CD4-positive, alpha-beta T cell treated with Interleukin-12 subunit alpha and Interleukin-12 subunit beta, for 1 hour (primary cell): Measurements from ENCODE around the gene IKZF4.
"Not testable (repeated sequence)": the region's sequence is repeated elsewhere in the genome, so short reads cannot be mapped to it uniquely, and the experiment has no call there.

Experiments
- DNase-seq: peaks from one replicate; pipeline ENCODE4 v3.0.0-alpha.2; 2020

IKZF4 gene

DNA sequence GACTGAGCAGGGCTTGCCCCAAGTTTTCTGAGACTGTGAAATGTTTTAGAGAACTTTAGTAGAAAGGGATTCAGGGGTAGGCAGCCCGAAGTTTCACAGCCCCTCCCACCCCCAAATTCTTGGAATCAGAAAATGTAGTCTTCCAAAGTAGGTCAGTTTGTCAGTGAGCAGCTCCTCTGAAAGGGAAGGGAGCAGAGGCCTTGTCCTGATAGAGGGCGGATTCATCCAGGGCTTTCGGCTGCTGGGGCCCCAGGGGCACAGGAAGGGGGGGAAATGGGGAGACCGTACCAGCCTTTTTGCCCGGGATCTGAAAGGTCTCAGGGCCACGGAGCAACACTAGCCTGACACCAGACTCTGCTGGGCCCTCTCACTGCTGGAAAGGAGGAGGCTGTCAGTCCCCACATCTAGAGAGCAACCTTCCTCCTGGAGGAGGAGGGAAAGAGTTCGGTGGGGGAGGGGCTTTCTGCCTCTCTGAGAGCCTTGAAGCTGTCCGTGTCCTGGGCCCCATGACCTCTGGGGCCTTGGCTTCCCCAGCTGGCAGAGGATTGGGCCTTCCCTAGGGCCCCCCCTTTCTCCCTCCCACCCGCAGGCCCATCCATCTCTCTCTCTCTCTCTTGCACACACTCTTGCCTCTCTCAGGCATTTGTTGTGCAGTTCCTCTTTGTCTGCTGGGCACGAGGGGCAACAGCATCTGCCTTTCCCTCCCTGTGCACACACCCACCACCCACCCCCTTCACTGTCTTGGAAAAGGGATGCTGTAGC lies at the start of gene IKZF4:
TSS of gene IKZF4 (plus strand) at position 621 of the 762 bp plus-strand sequence. CDS start 451 bp downstream, outside the sequence.
- no peak for DNase-seq

- DNase-seq, result no peak
Observed at GRCh38 chr12:55972042-55972441, 48.8 kb upstream of the IKZF4 start.

DNA sequence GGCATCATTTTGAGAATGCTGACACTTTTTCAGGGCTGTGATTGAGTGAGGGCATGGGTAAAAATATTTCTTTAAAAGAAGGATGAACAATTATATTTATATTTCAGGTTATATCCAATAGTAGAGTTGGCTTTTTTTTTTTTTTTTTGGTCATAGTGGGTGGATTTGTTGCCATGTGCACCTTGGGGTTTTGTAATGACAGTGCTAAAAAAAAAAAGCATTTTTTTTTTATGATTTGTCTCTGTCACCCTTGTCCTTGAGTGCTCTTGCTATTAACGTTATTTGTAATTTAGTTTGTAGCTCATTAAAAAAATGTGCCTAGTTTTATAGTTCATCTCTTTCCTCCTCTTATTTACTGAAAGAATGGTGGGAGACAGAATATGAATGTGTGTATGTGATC lies 48.4 kb upstream of the IKZF4 start:
- no peak for DNase-seq

DNA sequence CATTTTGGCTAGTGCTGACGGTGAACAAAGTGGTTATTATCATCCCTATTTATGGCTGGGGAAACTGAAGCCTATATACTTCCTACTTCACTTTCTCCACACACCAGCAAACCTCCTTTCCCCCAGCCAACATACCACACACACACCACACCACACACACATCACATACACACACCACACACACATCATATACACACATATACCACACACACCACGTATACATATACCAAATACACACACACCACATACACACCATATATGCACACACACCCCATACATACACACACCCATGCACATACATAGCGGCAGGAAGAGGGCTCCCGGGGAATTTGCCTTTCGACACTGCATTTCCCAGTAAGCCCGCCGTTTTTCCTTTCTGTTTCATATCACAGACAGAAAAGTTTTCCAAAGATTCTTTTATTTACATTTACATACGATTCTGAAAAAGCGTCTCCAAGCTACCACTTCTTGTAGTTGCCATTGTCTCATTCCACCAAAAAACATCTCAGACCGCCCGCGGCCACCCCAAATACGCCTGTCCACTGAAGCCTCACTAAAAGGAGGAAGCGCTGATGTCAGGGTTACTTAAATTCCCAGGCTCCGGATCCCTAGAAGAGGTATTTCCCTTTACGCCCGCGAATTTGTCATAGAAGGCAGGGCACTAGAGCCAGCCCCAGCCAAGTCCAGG lies 47.8 kb upstream of the IKZF4 start:
- DNase-seq, result peak; percentile 47

DNA sequence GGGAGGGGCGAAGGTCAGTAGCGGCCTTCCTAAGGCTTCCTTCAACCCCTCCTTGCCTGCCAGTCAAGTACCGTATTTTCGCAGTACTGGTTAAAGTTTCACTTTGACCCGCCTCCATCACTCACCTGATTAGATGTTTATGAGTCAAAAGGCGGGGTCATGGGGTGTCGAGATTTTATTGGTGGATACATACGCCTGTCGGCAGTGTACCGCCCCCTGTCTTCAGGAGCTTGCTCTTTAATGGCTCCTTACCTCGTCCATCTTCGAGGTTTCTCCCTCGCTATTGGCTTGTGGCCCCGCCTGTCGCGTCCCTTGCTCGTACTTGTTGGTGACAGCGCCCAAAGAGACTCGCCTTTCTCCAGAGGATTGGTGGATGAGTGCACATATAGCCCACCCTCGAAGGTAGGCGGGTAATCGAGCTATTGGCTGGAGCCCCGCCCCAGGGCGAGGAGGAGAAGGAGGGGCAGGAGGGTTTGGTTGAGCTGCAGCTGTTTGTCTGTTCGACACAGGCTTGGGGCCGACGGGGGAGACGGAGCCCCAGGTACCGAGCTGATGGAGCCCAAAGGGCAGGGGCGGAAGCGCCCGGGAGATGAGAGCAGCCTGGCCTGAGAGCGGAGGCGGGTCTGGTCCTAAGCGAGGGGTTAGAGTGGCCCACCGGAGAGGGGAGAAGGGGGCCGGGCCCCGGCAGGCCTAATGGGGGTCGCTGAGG lies 47.1 kb upstream of the IKZF4 start, which contains the start of gene RAB5B:
TSS of gene RAB5B (plus strand) at position 480 of the 709 bp plus-strand sequence. CDS start 12,883 bp downstream, outside the sequence.
- peak; percentile 100 for DNase-seq

DNA sequence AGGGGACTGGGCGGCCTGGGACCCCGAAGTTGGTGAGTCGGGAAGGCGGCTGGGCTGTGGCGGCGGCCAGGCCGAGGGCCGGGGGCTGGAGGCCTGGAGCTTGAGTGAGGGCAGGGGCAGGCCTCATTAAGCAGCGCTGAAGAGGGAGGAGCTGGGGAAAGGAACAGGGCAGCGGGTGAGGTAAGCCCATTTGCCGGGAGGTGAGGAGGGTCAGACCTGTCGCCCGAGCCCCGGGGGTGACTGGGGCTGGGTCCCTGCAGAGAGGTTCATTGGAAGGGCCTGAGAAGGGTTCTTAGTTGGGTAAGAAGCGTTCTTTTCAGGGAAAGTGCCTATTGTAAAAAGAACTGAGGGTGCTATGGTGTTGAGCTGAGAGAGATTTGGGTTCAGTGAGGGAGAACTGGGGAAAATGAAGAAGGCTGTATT lies 46.5 kb upstream of the IKZF4 start:
- peak; percentile 41 for DNase-seq

- no peak for DNase-seq
Observed at GRCh38 chr12:55978393-55978792, 42.5 kb upstream of the IKZF4 start.

- no peak for DNase-seq
Observed at GRCh38 chr12:55979069-55979468, 41.8 kb upstream of the IKZF4 start.

- not testable (repeated sequence) for DNase-seq
Observed at GRCh38 chr12:55981882-55982281, 39.0 kb upstream of the IKZF4 start.

GRCh38 chr12:55982319-55982936 lies 38.4 kb upstream of the IKZF4 start:
- DNase-seq, result no peak

DNA sequence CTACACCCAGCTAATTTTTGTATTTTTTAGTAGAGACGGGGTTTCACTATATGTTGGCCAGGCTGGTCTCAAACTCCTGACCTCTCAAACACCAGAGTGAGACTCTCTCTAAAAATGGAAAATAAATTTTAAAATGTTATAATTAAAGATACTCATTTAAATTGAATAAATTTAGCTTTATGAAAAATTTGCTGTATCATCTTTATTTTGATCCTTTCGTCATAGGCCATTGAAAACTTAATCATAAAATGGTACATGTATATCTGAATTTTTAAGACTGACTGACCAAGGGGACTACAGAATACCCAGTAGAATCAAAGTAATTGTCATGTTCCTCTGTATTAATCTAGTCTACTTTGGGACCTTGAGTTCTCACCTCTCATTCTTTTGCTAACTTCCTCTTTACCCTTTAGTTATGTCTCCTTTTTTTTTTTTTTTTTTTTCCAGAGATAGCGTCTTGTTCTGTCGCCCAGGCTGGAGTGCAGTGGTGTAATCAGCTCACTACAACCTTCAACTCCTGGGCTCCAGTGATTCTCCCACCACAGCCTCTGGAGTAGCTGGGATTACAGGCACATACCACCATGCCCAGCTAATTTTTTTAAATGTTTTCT lies 37.5 kb upstream of the IKZF4 start:
- DNase-seq, result no peak

DNA sequence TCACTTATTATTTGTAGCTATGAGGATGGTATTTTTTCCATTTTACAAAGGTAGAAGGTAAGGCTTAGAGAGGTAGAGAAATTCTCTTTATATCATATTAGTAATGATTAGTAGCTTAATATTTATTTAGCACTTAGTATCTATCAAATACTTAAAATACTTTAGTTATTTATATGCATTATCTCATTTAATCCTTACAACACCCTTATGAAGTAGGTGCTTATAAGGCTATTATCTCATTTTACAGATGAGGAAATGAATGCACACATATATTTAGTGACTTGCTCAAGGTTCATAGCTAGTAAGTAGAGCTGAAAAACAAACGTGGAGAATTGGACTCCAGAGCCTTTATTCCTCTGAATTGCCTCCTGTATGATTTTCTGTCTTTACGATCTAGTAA lies 36.0 kb upstream of the IKZF4 start:
- no peak for DNase-seq

GRCh38 chr12:55985341-55985740 lies 35.5 kb upstream of the IKZF4 start:
- DNase-seq, result no peak

DNA sequence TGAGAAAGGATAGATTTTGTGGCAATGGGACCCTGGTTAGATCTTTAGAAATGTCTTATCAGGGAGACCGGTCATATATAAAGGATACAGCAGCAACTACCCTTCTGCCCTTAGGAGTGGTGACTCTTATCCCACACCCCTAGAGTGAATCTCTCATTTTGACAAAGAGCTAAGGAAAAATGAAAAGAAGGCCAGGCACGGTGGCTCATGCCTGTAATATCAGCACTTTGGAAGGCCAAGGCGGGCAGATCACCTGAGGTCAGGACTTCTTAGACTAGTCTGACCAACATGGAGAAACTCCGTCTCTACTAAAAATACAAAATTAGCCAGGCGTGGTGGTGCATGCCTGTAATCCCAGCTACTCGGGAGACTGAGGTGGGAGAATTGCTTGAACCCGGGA lies 34.9 kb upstream of the IKZF4 start:
- not testable (repeated sequence) for DNase-seq

- DNase-seq, result no peak
Observed at GRCh38 chr12:55991110-55991509, 29.7 kb upstream of the IKZF4 start.

DNA sequence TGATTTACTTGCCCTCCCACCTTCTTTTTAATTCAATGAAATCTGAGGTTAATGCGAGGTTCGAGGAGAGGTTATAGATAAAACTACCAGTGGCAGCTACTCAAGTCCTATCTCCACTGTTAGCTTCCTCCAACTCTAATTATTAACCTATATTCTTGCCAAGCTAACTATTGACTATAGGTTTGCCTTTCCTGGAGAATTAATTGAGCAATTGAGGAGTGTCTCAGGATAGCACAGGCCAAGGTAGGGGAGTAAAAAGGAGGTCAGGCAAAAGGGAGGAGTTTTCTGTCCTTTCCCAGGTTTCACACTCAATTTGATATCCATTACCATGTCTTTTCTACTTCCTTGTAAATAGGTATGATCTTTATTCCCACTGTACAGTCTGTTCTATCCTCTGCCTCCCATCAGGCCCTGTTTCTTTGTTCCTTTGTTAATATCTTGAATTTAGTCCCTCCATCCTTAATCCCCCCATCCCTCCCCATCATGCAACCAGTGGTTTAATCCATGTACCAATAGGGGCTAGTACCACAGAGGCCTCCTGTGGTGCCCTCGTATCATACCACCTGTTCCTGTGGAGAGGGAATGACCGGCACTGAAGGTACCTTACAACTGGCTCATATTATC lies 27.5 kb upstream of the IKZF4 start:
- DNase-seq, result no peak

- DNase-seq, result no peak
Observed at GRCh38 chr12:55995366-55995765, 25.5 kb upstream of the IKZF4 start.

GRCh38 chr12:55996201-55996714 lies 24.6 kb upstream of the IKZF4 start:
- peak; percentile 82 for DNase-seq

- DNase-seq, result peak; percentile 36
Observed at GRCh38 chr12:55996715-55997534, 23.9 kb upstream of the IKZF4 start, which contains the start of gene SUOX. Gene SUOX, plus strand, starts transcription at chr12:55997276. Its CDS starts 4,946 bp downstream, at chr12:56002222.

GRCh38 chr12:55997535-55997859 lies 23.3 kb upstream of the IKZF4 start:
- DNase-seq, result no peak

DNA sequence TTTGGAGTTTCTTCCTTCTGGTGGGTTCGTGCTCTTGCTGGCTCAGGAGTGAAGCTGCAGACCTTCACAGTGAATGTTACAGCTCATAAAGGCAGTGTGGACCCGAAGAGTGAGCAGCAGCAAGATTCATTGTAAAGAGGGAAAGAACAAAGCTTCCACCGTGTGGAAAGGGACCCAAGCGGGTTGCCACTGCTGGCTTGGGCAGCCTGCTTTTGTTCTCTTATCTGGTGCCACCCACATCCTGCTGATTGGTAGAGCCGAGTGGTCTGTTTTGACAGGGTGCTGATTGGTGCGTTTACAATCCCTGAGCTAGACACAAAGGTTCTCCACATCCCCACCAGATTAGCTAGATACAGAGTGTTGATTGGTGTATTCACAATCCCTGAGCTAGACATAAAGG lies 21.3 kb upstream of the IKZF4 start:
- DNase-seq, result peak; percentile 16
